Transverse colon (tissue), 4 donors: Measurements from ENCODE around the gene UTY. TPM values are rescaled to one million over a fixed set of nuclear protein-coding genes. Genes with fewer than 3 reads are reported as not detected.

Source experiments
- DNase-seq: peaks from one replicate; pipeline ENCODE4 v3.0.0-alpha.2; 2019
- H3K27ac ChIP-seq, 4 donors: fragments of 200-600 bp; sonication (generic); 2 replicates each; pipeline ENCODE4 v1.5.1; 2016 to 2018; ENCODE audit warnings: inconsistent platforms in 4 of 4
- H3K27me3 ChIP-seq: fragments of 200-600 bp; sonication (generic); 2 replicates; pipeline ENCODE4 v1.5.1; 2017; ENCODE audit warnings: inconsistent platforms
- H3K36me3 ChIP-seq, 4 donors: fragments of 200-600 bp; sonication (generic); 2 replicates each; pipeline ENCODE4 v1.5.1; 2017 to 2019; ENCODE audit warnings: inconsistent platforms in 4 of 4
- H3K4me1 ChIP-seq, 4 donors: fragments of 200-600 bp; sonication (generic); 2 replicates each; pipeline ENCODE4 v1.5.1; 2017 to 2020; ENCODE audit warnings: inconsistent platforms in 4 of 4
- H3K4me3 ChIP-seq, 4 donors: fragments of 200-600 bp; sonication (generic); 1 replicate in 1 of 4; 2 replicates in 3 of 4; pipeline versions ENCODE4 v1.5.1 to v1.6.1; 2017 to 2019; ENCODE audit warnings: inconsistent platforms in 4 of 4
- H3K9me3 ChIP-seq, 2 donors: fragments of 200-600 bp; sonication (generic); 2 replicates each; pipeline ENCODE4 v1.5.1; 2017 to 2019; ENCODE audit warnings: inconsistent platforms in 2 of 2
- CTCF ChIP-seq, 5 experiments: fragments of 200-600 bp in 3 of 5; fragments of 450-650 bp in 2 of 5; sonication (generic) in 3 of 5; IDR thresholded peaks; 1 replicate in 2 of 5; 2 replicates in 3 of 5; pipeline ENCODE4 v1.5.1; 2016 to 2017; ENCODE audit warnings: antibody characterized with exemption in 5 of 5, inconsistent platforms in 3 of 5, mild to moderate bottlenecking in 2 of 5, moderate library complexity in 1 of 5
- EP300 ChIP-seq: sonication (generic); formaldehyde crosslinking; IDR thresholded peaks from one replicate; pipeline ENCODE4 v1.6.1; 2017; ENCODE audit warnings: antibody characterized with exemption, low read depth
- POLR2A ChIP-seq: fragments of 450-650 bp; IDR thresholded peaks from one replicate; pipeline ENCODE4 v1.6.1; 2016; ENCODE audit warnings: antibody characterized with exemption, mild to moderate bottlenecking, moderate library complexity
- POLR2AphosphoS5 ChIP-seq, 3 donors: sonication (generic); formaldehyde crosslinking; IDR thresholded peaks; one replicate each; pipeline ENCODE4 v1.6.1; 2016; ENCODE audit warnings: antibody characterized with exemption in 3 of 3
- WGBS, 2 donors: methylation state at CpG; one replicate each; pipeline ENCODE4 v1.1.5; 2018; ENCODE audit warnings: low coverage in 1 of 2; 5-methylcytosine and 5-hydroxymethylcytosine counted together
- in situ Hi-C, 4 donors: fragments of 200-750 bp; cut with MboI; loops; one replicate each; pipeline versions ENCODE4 v1.15.0 to v1.15.1; 2017; ENCODE audit warnings: low sequenced_read_pairs in 3 of 4, low pct_ligation_motif_present in 1 of 4, low pct_unique_long_range_greater_than_20kb in 1 of 4
- intact Hi-C: fragments of 100-400 bp; cut with DNase I; formaldehyde crosslinking; loops from one replicate; pipeline ENCODE4 v1.15.1; 2023; ENCODE audit warnings: low total_unique reads
- total RNA-seq, 4 donors: library from RNA; depleted of rRNA; stranded (reverse); fragments of >200 nt; gene quantifications; one replicate each; pipeline ENCODE4 v1.1.0, GENCODE V29; 2016

The UTY gene
- total RNA-seq, 4 donors from 2014 or later, result 50.8 to 137 TPM; not detected in 2

DNA sequence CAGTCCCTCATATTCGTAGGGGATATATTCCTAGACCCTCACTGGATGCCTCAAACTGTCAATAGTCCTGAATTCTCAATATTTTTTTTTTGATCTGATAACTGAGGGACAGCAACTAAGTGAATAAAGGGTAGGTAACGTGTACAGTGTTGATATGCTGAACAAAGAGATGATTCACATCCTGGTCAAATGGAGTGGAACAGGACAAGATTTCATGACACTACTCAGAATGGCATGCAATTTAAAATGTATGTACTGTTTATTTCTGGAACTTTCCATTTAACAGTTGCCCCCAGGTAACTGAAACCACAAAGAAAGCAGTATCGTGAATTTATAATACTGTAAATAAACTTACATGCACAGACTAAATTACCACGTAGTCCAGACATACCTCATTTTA lies 128.4 kb downstream of the UTY start:
- 69% methylated on average over 3 of the region's 4 CpGs; no CpG with 5 or more reads in 1 of the 2 donors for WGBS, 2 donors
- no peak for TF ChIP-seq POLR2A
- no peak for TF ChIP-seq EP300
- TF ChIP-seq CTCF (IDR thresholded peaks at IDR 0.05), result no peak
- no peak for TF ChIP-seq POLR2AphosphoS5 (IDR thresholded peaks at IDR 0.05)
- intact Hi-C loops, result no loop called here
- DNase-seq, result no peak
- H3K36me3 ChIP-seq, result peaks cover 0 to 3% (median 0%) of the 10 kb centered on the region in 4 donors
- no peak overlapping the region for H3K27ac ChIP-seq
- no peaks in the 10 kb centered on the region for H3K9me3 ChIP-seq
- peaks cover 0 to 5% (median 0%) of the 10 kb centered on the region in 4 donors for H3K4me1 ChIP-seq
- in situ Hi-C loops, result no loop called here
- no peak overlapping the region for H3K4me3 ChIP-seq
- H3K27me3 ChIP-seq, result no peaks in the 10 kb centered on the region

- DNase-seq, result no peak
- H3K27me3 ChIP-seq, result no peaks in the 10 kb centered on the region
- TF ChIP-seq POLR2A (no peak), CTCF (IDR thresholded peaks at IDR 0.05) (no peak), POLR2AphosphoS5 (IDR thresholded peaks at IDR 0.05) (no peak), EP300 (no peak)
- H3K4me3 ChIP-seq, result no peak overlapping the region
- intact Hi-C loops, result no loop called here
- H3K4me1 ChIP-seq, result peaks cover 0 to 5% (median 0%) of the 10 kb centered on the region in 4 donors
- in situ Hi-C loops, result loop anchor here in 1 of 4 donors (25.0 kb wide), 1 partner anchor 410 kb away; no protein-coding TSS in a partner anchor
- H3K9me3 ChIP-seq, result no peaks in the 10 kb centered on the region
- WGBS, 2 donors, result no CpG with 5 or more reads among the region's 5 CpGs
- H3K27ac ChIP-seq, result no peak overlapping the region
- H3K36me3 ChIP-seq, result no peaks in the 10 kb centered on the region
Measured at GRCh38 chrY:13347106-13347505, 132.7 kb downstream of the UTY start.

DNA sequence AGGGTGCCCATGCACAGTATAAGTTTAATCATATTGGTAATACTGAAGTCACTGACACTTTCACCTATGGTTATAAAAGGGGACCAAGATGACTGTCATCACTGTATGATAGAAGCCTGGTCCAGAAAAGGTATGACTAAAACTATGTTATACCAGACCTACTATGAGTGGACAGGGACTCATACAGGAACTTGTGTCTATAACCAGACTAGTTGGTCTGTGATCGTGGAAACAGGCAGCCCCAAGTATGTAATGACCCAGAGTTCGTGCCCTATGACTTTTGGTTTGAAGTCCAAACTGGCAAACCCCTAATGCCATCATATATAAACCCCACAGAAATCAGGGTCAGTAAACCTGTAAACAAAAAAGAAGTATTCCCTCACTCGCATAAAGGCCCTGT lies 134.3 kb downstream of the UTY start:
- no peaks in the 10 kb centered on the region for H3K9me3 ChIP-seq
- WGBS, 2 donors, result no CpG with 5 or more reads among the region's 3 CpGs
- TF ChIP-seq POLR2AphosphoS5 (IDR thresholded peaks at IDR 0.05) (no peak), EP300 (no peak), CTCF (IDR thresholded peaks at IDR 0.05) (no peak), POLR2A (no peak)
- intact Hi-C loops, result no loop called here
- no peaks in the 10 kb centered on the region for H3K36me3 ChIP-seq
- H3K4me3 ChIP-seq, result no peak overlapping the region
- DNase-seq, result no peak
- peaks cover 0 to 5% (median 0%) of the 10 kb centered on the region in 4 donors for H3K4me1 ChIP-seq
- no peak overlapping the region for H3K27ac ChIP-seq
- in situ Hi-C loops, result loop anchor here in 1 of 4 donors (25.0 kb wide), 1 partner anchor 408 kb away; no protein-coding TSS in a partner anchor
- no peaks in the 10 kb centered on the region for H3K27me3 ChIP-seq

GRCh38 chrY:13343307-13343946 lies 136.4 kb downstream of the UTY start:
- in situ Hi-C loops, result loop anchor here in 1 of 4 donors (25.0 kb wide), 1 partner anchor 406 kb away; no protein-coding TSS in a partner anchor
- H3K36me3 ChIP-seq, result no peaks in the 10 kb centered on the region
- H3K27ac ChIP-seq, result no peak overlapping the region
- no peaks in the 10 kb centered on the region for H3K4me1 ChIP-seq
- TF ChIP-seq POLR2A, result no peak
- TF ChIP-seq CTCF (IDR thresholded peaks at IDR 0.05), result peak in 4 of 5 experiments; percentile 40 to 51 (median 48)
- 40% methylated on average over 4 of the region's 8 CpGs; no CpG with 5 or more reads in 1 of the 2 donors for WGBS, 2 donors
- no peak overlapping the region for H3K4me3 ChIP-seq
- H3K9me3 ChIP-seq, result no peaks in the 10 kb centered on the region
- intact Hi-C loops, result no loop called here
- H3K27me3 ChIP-seq, result no peaks in the 10 kb centered on the region
- no peak for DNase-seq
